HG02588 (cell line): ENCODE results near the gene DNAI2.
"Not testable (repeated sequence)": the region's sequence is repeated elsewhere in the genome, so short reads cannot be mapped to it uniquely, and the experiment has no call there.

Source experiments
- ATAC-seq: cut with Tn5 transposase; IDR thresholded peaks from one replicate; pipeline ENCODE4 v1.9.1; 2021; ENCODE audit warnings: mild to moderate bottlenecking, moderate library complexity; ENCODE audit not compliant: unreplicated experiment

DNAI2 gene

DNA sequence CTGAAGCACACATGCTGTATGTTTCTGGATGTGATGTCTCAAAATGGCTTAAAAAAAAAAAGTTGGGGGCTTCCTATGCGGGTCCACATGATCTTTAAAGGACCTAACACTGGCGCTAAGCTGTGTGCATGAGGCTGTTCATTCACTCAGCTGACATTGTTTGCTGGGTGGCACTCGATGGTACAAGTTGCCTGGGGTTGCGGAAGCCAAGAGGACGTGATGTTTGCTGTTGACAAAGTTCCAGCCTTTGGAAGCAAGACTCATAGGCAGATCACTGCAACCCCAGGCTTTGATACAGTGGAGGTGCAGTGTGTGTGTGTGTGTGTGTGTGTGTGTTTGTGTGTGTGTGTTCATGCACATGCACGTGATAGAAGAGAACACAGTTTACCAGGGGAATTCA is 29.5 kb upstream of the DNAI2 start:
- ATAC-seq: no peak

- no peak for ATAC-seq
These were observed 28.7 kb upstream of the DNAI2 start for GRCh38 chr17:74245145-74245831.

DNA sequence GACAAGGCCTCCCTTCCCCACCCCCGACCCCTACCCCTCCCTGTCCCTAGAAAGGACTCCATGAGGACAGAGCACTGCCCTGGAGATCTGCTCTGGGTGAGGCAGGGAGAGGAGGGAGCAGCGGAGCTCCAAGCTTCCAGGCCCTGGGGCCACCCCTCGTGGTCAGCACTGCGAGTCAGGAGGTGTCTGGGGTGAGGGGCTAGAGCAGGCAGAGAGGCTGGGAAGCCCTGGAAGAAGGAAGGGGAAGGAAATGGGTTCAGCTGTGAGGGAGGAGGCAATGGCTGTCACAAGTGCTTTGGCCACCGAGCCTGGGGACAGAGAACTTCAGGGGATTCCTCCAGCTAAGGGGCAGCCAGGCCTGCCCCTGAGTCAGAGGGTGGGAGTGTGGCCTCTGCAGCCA is 28.2 kb upstream of the DNAI2 start:
- no peak for ATAC-seq

DNA sequence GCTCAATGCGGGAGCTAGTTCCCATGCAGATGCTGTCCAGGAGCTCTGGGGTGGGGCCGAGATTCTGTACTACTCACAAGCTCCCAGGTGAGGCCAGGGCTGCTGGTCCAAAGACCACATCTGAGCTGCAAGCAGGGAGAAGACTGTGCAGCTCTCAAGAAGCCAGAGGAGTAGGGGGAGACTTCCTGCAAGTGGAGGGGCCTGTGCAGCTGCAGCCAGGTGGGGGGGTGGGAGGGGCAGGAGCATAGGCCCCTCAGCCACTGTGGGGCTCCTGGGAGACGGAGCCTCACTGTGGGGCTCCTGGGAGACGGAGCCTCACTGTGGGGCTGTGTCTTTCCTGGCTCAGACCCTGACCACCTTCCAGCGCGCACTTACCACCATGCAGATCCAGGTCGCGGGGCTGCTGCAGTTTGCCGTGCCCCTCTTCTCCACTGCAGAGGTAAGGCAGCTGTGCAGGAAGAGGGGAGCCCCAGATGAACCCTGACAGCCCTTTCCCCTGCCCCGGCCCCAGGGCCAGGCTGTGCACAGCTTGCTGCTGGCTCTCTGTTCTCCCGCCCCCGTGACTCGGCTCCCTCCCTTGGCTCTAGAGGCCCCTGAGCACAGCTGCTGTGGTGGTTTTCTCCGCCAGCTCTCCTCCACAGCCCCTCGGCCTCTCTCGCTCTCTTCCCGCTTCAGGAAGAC is 24.3 kb upstream of the DNAI2 start:
- no peak for ATAC-seq

GRCh38 chr17:74250324-74250995 is 23.6 kb upstream of the DNAI2 start:
- no peak for ATAC-seq

- ATAC-seq: no peak
These were observed 23.0 kb upstream of the DNAI2 start for GRCh38 chr17:74251051-74251450.

DNA sequence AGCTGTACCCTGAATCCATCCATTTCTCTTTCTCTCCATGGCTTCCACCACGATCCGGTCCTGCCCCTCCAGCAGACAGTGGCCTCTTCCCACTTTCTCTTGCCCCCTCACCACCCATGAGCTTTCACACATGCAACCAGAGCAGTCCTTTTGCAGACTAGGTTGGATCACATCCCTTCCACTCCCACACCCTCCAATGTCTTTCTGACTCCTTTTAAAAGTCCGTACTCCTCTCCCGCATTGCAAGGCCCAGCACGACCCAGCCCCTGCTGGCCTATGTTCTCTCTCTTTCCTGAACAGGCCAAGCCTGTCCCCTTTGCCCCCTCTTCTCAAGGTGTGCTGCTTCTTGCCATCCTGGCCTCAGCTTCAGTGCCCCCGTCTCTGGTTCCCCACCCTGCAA is 22.5 kb upstream of the DNAI2 start:
- no peak for ATAC-seq

DNA sequence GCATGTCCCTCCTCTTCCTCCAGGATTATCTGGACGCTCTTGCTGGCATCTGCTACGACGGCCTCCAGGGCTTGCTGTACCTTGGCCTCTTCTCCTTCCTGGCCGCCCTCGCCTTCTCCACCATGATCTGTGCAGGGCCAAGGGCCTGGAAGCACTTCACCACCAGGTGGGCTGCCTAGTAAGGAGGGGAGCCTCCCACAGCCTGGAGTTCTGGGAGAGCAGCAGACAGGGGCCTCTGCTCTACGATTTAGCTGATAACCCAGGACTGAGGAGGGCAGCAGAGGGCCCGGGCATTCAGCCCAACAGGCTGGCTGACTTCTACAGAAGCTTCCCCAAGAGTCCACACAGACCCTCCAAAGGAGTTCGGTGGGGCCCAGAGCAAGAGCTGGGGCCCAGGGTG is 21.8 kb upstream of the DNAI2 start:
- ATAC-seq: no peak

- no peak for ATAC-seq
These were observed 21.0 kb upstream of the DNAI2 start for GRCh38 chr17:74253036-74253435.

DNA sequence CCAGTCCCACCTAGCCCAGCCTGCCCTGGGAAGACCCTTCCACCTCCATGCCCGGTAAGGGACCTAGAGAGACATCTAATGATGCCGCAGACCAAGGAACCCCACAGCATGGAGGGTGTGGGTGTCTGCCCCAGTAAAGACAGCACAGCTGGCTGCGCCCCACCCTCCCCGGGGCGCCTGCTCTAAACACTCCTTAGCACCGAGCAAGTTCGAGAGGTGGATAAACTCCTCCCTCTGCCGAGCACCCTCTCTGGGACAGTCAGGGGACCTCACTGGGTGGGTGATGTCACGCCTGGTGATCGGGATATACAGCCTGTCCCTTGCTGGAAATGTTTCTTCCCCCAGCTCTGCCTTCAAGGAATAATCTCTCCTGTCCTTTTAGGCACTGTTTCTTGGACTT is 16.7 kb upstream of the DNAI2 start:
- ATAC-seq: no peak

GRCh38 chr17:74259667-74260524 is 14.1 kb upstream of the DNAI2 start:
- ATAC-seq: no peak

GRCh38 chr17:74260525-74260850 is 13.5 kb upstream of the DNAI2 start:
- no peak for ATAC-seq

DNA sequence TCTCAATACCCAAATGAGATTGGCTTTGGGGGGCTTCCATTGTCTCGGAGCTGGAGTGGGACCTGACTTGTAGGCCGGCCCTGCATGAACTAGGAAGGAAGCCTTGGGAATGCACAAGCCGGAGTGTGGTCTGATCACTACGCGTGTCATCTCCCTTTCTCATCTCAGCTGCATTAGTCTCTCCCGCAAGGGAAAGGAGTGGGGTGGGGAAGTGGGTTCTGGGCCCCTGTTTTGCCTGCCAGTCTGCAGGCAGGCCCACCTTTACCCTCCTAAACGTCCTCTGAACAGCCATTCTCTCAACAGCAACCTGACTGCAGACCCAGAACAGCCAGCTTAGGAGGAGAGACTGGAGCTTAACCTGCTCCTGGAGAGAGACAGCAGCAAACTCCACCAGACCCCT is 11.4 kb upstream of the DNAI2 start:
- no peak for ATAC-seq

- ATAC-seq: not testable (repeated sequence)
These were observed 7.0 kb upstream of the DNAI2 start for GRCh38 chr17:74267054-74267453.

- ATAC-seq: no peak
These were observed 6.5 kb upstream of the DNAI2 start for GRCh38 chr17:74267579-74267978.

DNA sequence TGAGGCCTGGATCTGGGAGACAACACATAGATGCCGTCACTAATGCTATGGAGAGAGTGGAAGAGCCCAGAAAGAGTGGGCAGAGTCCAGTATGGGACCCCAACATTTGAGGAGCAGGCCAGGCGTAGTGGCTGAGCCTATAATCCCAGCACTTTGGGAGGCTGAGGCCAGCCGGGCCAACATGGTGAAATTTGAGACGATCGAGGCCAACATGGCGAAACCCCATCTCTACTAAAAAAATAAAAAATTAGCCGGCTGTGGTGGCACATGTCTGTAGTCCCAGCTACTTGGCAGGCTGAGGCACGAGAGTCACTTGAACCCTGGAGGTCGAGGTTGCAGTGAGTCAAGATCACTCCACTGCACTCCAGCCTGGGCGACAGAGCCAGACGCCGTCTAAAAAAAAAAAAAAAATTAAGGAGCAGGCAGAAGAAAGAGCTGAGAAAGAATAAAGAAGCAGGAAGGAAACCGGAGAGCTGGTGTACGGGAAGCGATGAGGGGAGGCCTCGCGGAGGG is 6.0 kb upstream of the DNAI2 start:
- ATAC-seq: no peak

GRCh38 chr17:74268558-74268957 is 5.5 kb upstream of the DNAI2 start:
- ATAC-seq: no peak

GRCh38 chr17:74270333-74270732 is 3.7 kb upstream of the DNAI2 start:
- no peak for ATAC-seq

GRCh38 chr17:74271281-74271680 is 2.8 kb upstream of the DNAI2 start:
- no peak for ATAC-seq

GRCh38 chr17:74271901-74272561 is 2.0 kb upstream of the DNAI2 start:
- ATAC-seq: no peak

DNA sequence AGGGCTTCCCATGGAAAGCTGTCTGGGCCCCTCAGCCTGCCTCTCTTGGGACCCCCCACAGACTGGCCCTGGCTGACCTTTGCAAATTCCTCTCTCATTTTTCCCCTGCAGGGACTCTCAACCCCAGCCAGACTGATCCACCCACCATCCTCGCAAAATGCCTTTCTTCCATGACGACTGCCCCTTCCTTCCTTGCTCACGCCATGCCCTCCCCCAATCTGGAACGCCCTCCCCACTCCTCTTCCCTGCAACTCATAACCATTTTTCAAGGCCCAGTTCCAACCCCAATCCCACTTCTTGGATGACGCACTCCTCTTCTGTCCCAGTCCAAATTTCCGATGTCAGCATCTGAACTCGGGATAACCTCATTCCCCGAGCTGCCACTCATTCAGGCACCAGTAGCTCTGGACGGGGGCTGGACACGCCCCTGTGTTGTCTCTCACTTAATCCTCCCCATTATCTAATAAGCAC is 1.3 kb upstream of the DNAI2 start:
- no peak for ATAC-seq
